GM12892 (cell line): ENCODE results near the gene GLDC.

Experiments used
- POLR2A ChIP-seq: IDR thresholded peaks from 2 replicates; pipeline ENCODE4 v1.6.1; 2011; ENCODE audit warnings: low read depth, low read length, control low read depth
- POLR2AphosphoS5 ChIP-seq: IDR thresholded peaks from 2 replicates; pipeline ENCODE4 v1.6.1; 2011; ENCODE audit warnings: low read depth, low read length, control low read depth

DNA sequence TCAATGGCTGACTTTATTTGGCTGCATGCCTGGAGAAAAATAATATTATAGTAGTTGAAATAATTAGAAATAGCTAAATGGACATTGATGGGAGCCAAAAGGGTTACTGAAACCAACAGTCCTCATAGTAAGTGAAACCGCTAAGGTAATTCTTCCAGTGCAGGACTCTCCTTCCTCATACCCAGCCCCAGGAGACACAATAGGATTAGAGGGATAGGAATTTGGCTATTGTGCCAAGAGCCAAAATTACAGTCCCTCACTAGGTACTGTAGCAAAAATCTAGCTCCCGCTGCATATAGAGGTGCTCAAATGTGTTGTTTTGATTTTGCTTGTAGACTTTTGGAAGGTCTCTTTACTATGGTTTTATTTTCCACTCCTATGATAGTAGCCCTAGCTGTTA lies 20.2 kb downstream of the GLDC start:
- TF ChIP-seq POLR2A: no peak
- TF ChIP-seq POLR2AphosphoS5: no peak
